Gastrocnemius medialis (tissue), 4 donors: Measurements from ENCODE around the gene AP3B1. TPM values are rescaled to one million over a fixed set of nuclear protein-coding genes. Genes with fewer than 3 reads are reported as not detected.

Experiments used
- ATAC-seq, 2 donors: fragments of 150-250 bp; one replicate each; pipeline ENCODE4 v1.9.1; 2016
- DNase-seq, 2 donors: peaks; one replicate each; pipeline ENCODE4 v3.0.0-alpha.2; 2019
- H3K27ac ChIP-seq, 4 donors: fragments of 200-600 bp; sonication (generic); 1 replicate in 1 of 4; 2 replicates in 3 of 4; pipeline ENCODE4 v1.5.1; 2016 to 2018; ENCODE audit warnings: mild to moderate bottlenecking in 2 of 4, moderate library complexity in 1 of 4
- H3K27me3 ChIP-seq, 3 donors: fragments of 200-600 bp; sonication (generic) in 2 of 3; 1 replicate in 1 of 3; 2 replicates in 2 of 3; pipeline versions ENCODE4 v1.5.1 to v1.6.0; 2016 to 2019; ENCODE audit warnings: mild to moderate bottlenecking in 1 of 3, moderate library complexity in 1 of 3
- H3K36me3 ChIP-seq, 2 donors: fragments of 200-600 bp; sonication (generic) in 1 of 2; one replicate each; pipeline ENCODE4 v1.5.1; 2017 to 2018
- H3K4me1 ChIP-seq, 2 donors: fragments of 200-600 bp; sonication (generic) in 1 of 2; one replicate each; pipeline ENCODE4 v1.5.1; 2016 to 2017; ENCODE audit warnings: mild to moderate bottlenecking in 2 of 2
- H3K4me3 ChIP-seq, 4 donors: fragments of 200-600 bp; sonication (generic) in 3 of 4; 1 replicate in 1 of 4; 2 replicates in 3 of 4; pipeline ENCODE4 v1.5.1; 2016 to 2019; ENCODE audit warnings: mild to moderate bottlenecking in 2 of 4
- H3K9me3 ChIP-seq, 3 donors: fragments of 200-600 bp; sonication (generic) in 2 of 3; 1 replicate in 1 of 3; 2 replicates in 2 of 3; pipeline ENCODE4 v1.5.1; 2016 to 2019
- CTCF ChIP-seq, 5 experiments: fragments of 450-650 bp in 3 of 5; fragments of 200-600 bp in 2 of 5; sonication (generic) in 2 of 5; IDR thresholded peaks in 4 of 5; conservative IDR thresholded peaks in 1 of 5; 1 replicate in 4 of 5; 2 replicates in 1 of 5; pipeline ENCODE4 v1.5.1; 2016 to 2019; ENCODE audit warnings: antibody characterized with exemption in 5 of 5, mild to moderate bottlenecking in 3 of 5, moderate library complexity in 3 of 5
- POLR2A ChIP-seq, 2 donors: fragments of 450-650 bp; IDR thresholded peaks; one replicate each; pipeline ENCODE4 v1.6.1; 2017; ENCODE audit warnings: antibody characterized with exemption in 2 of 2, mild to moderate bottlenecking in 2 of 2, moderate library complexity in 2 of 2
- in situ Hi-C, 4 donors: fragments of 200-750 bp; cut with MboI; loops; one replicate each; pipeline versions ENCODE4 v1.15.0 to v1.8.0; 2017; ENCODE audit warnings: low sequenced_read_pairs in 4 of 4
- intact Hi-C: fragments of 100-400 bp; cut with DNase I; formaldehyde crosslinking; loops from one replicate; pipeline ENCODE4 v1.15.1; 2023; ENCODE audit warnings: low total_unique reads
- total RNA-seq, 4 donors: library from RNA; depleted of rRNA; stranded (reverse); fragments of >200 nt; gene quantifications; one replicate each; pipeline versions ENCODE4 v1.1.0 to v1.2.3, GENCODE V29; 2016

AP3B1 gene
- total RNA-seq, 4 donors from 2014 or later: 17.9 to 26.0 (median 22.6) TPM

DNA sequence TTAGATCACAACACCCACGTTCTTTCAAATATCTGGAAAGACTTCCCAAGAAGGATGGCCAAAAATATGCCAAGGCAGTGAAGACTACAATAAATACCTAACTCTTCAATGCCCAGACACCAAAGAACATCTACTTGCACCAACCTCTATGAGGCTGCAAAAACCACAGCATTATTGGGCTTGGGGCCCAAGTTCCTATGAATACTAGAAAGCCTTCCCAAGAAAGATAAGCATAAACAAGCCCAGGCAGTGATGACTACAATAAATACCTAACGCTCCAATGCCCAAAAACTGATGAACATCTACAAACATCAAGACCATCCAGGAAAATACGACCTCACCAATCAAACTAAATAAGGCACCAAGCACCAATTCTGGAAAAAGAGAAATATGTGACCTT lies 41.3 kb downstream of the AP3B1 start:
- no peaks in the 10 kb centered on the region for H3K9me3 ChIP-seq
- intact Hi-C loops: no loop called here
- H3K27me3 ChIP-seq: no peaks in the 10 kb centered on the region

DNA sequence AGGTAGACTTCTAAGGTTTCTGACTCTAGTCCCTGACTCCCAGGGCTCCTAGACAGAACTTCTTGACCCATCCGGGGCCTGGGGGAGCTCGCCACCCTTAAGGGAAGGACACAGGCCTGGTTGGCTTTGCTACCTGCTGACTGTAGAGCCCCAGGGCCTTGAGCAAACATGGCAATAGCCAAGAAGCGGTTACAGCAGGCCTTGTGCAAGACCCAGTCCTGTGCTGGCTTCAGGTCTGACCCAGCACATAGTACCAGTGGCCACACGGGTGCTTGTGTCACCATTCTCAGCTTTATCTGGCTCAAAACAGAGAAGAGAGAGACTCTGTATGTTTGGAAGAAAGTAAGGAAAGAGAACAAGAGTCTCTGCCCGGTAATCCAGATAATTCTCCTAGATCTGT lies 41.8 kb downstream of the AP3B1 start:
- Histone ChIP-seq H3K9me3 (no peaks in the 10 kb centered on the region), H3K36me3 (no peaks in the 10 kb centered on the region), H3K4me3 (no peak overlapping the region), H3K4me1 (no peaks in the 10 kb centered on the region), H3K27ac (no peak overlapping the region), H3K27me3 (no peaks in the 10 kb centered on the region)
- ATAC-seq (no peak), DNase-seq (no peak)
- intact Hi-C loops (no loop called here), in situ Hi-C loops (no loop called here)
- TF ChIP-seq POLR2A (IDR thresholded peaks at IDR 0.05) (no peak), CTCF (IDR thresholded peaks at IDR 0.05 in 4 of 5, conservative IDR thresholded peaks at IDR 0.05 in 1 of 5) (no peak)

More for the DNA sequence above, 41.3 kb downstream of the AP3B1 start:
- Histone ChIP-seq H3K4me1 (no peaks in the 10 kb centered on the region), H3K4me3 (no peak overlapping the region), H3K27ac (no peak overlapping the region), H3K36me3 (no peaks in the 10 kb centered on the region)
- DNase-seq (no peak), ATAC-seq (no peak)
- in situ Hi-C loops: no loop called here
- no peak for TF ChIP-seq POLR2A (IDR thresholded peaks at IDR 0.05)
- TF ChIP-seq CTCF (IDR thresholded peaks at IDR 0.05 in 4 of 5, conservative IDR thresholded peaks at IDR 0.05 in 1 of 5): no peak

GRCh38 chr5:78251663-78252284 lies 42.7 kb downstream of the AP3B1 start:
- DNase-seq (no peak), ATAC-seq (no peak)
- Histone ChIP-seq H3K9me3 (no peaks in the 10 kb centered on the region), H3K4me1 (no peaks in the 10 kb centered on the region), H3K36me3 (no peaks in the 10 kb centered on the region), H3K27ac (no peak overlapping the region), H3K4me3 (no peak overlapping the region), H3K27me3 (no peaks in the 10 kb centered on the region)
- in situ Hi-C loops (no loop called here), intact Hi-C loops (no loop called here)
- TF ChIP-seq CTCF (IDR thresholded peaks at IDR 0.05 in 4 of 5, conservative IDR thresholded peaks at IDR 0.05 in 1 of 5) (no peak), POLR2A (IDR thresholded peaks at IDR 0.05) (no peak)

GRCh38 chr5:78245136-78245535 lies 49.4 kb downstream of the AP3B1 start:
- TF ChIP-seq POLR2A (IDR thresholded peaks at IDR 0.05) (no peak), CTCF (IDR thresholded peaks at IDR 0.05 in 4 of 5, conservative IDR thresholded peaks at IDR 0.05 in 1 of 5) (no peak)
- H3K9me3 ChIP-seq: no peaks in the 10 kb centered on the region
- no peak for DNase-seq
- H3K27me3 ChIP-seq: no peaks in the 10 kb centered on the region
- no peaks in the 10 kb centered on the region for H3K36me3 ChIP-seq
- no peaks in the 10 kb centered on the region for H3K4me1 ChIP-seq
- in situ Hi-C loops (no loop called here), intact Hi-C loops (no loop called here)
- H3K4me3 ChIP-seq: no peak overlapping the region
- no peak for ATAC-seq
- no peak overlapping the region for H3K27ac ChIP-seq

DNA sequence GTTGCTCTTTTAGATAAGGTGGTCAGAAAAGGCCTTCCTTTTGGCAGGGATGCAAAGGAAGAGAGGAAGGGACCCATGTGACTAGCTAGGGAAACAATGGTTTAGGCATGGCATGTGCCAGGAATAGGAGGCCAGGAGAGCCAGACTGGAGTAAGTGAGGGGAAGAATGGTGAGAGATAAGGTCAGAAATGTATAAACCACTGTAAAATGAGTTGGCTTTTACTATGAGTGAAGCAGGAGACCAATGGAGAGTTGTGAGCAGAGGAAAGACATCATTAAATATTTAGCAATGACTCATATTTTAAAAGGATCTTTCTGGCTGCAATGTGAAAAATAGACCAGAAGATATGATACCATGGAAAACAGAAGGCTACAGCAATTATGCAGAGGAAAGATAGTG lies 50.9 kb downstream of the AP3B1 start:
- H3K4me3 ChIP-seq: no peak overlapping the region
- H3K9me3 ChIP-seq: no peaks in the 10 kb centered on the region
- H3K36me3 ChIP-seq: no peaks in the 10 kb centered on the region
- intact Hi-C loops (no loop called here), in situ Hi-C loops (no loop called here)
- ATAC-seq: no peak
- no peak for DNase-seq
- TF ChIP-seq POLR2A (IDR thresholded peaks at IDR 0.05): no peak
- H3K27me3 ChIP-seq: no peaks in the 10 kb centered on the region
- H3K27ac ChIP-seq: no peak overlapping the region
- H3K4me1 ChIP-seq: no peaks in the 10 kb centered on the region
